Pulmonary artery endothelial cell (primary cell): Measurements from ENCODE around the gene CCDC142. TPM values are rescaled to one million over a fixed set of nuclear protein-coding genes. Genes with fewer than 3 reads are reported as not detected.

Experiments
- DNase-seq: peaks from one replicate; pipeline ENCODE4 v3.0.0-alpha.2; 2011; ENCODE audit warnings: low read depth, low spot score
- total RNA-seq: library from RNA; depleted of rRNA; stranded (reverse); fragments of >200 nt; gene quantifications from 2 replicates; pipeline ENCODE4 v1.2.3, GENCODE V29; 2014

CCDC142 gene
- total RNA-seq, 1 donor from 2014 or later: 14.4 TPM

- no peak for DNase-seq
These were observed 31.8 kb upstream of the CCDC142 start, which contains the start of gene TLX2 for GRCh38 chr2:74514368-74515270. TSS of gene TLX2 (plus strand) at chr2:74514450. CDS start at chr2:74514807, 357 bp downstream.

GRCh38 chr2:74513605-74514367, 31.0 kb upstream of the CCDC142 start:
- no peak for DNase-seq

DNA sequence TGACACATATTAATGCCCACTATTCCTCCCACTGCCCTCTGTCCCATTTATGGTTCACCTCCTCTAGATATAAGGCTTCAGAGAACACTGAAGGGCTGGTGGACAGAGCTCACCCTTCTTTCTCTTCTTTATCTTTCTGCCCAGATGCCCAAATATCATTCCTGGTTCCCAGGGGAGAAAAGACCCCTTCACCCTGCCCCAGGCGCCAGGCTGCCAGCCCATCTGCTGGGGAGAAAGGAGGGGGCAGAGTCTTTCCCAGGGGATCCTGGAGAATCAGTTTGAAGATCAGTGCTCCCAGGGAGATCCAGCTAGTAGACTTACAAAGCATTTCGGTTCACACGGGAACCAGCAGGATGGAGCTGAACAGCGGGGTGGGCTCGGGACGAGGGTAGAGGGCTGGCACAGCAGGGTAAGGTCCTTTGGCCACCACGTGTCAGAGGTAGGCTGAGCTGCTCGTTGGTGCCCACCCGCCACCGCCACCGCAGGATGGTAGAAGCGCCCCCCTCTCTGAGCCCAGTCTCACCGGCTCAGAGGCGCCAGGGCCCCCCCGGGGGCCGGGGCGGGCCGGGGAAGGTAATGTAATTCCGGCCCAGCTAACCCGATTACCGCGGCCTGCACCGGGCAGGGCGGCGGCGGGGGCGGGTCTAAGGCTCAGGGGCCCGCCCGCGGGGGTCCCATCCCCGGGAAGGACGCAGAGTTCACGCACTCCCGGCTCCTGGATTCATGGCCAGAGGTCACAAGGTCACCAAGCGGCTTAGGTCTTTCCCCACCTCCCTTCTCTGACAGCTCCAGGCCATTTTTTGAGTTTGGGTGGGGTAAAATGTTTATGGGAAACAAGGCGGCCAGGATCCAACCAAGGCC, 30.2 kb upstream of the CCDC142 start:
- DNase-seq: no peak

- no peak for DNase-seq
These were observed 28.5 kb upstream of the CCDC142 start for GRCh38 chr2:74511104-74511989.

GRCh38 chr2:74510272-74510671, 27.5 kb upstream of the CCDC142 start:
- no peak for DNase-seq

- DNase-seq: no peak
These were observed 25.2 kb upstream of the CCDC142 start for GRCh38 chr2:74507926-74508520.

GRCh38 chr2:74507145-74507925, 24.5 kb upstream of the CCDC142 start, which contains the start of gene PCGF1:
TSS of gene PCGF1 (minus strand) at chr2:74507695. CDS start at chr2:74507668, 27 bp downstream.
- peak; percentile 86 for DNase-seq

DNA sequence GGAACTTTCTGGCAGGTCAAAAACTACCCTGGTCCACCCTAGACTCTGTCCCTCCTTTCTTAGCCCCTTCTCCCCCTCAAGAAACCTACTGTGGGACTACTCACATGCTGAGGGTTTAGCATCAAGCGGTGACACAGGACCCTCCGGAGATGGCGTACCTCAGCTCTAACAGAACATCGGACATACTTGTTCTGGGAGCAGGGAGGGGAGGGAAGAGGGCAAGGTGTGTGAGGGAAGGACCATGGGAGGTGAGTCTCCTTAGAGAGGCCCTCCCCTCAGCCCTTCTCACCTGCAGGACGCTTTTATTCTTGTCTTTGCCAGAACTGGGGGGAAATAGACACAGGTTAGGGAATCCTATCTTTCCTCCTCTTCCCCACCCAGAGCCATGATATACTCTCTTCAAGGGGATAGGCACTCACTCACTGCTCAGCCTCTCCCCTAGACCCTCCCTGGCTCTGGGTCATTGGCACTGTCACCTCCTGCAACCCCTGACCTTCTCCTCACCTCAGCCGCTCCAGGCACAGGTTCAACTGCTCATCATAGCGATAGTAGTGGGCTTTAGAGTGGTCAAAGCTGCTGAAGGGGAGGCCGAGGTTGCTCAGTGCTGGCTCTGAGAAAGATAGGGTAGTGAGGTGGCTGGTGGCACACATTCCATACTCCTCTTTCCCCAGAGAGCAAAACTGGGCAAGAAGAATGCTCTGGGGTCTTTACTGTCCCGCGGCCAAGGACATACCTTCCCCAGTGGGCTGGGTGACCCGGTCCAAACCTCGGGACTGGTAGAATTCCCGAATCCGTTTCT, 22.8 kb upstream of the CCDC142 start:
- DNase-seq: no peak

GRCh38 chr2:74504591-74504990, 21.8 kb upstream of the CCDC142 start:
- DNase-seq: no peak

DNA sequence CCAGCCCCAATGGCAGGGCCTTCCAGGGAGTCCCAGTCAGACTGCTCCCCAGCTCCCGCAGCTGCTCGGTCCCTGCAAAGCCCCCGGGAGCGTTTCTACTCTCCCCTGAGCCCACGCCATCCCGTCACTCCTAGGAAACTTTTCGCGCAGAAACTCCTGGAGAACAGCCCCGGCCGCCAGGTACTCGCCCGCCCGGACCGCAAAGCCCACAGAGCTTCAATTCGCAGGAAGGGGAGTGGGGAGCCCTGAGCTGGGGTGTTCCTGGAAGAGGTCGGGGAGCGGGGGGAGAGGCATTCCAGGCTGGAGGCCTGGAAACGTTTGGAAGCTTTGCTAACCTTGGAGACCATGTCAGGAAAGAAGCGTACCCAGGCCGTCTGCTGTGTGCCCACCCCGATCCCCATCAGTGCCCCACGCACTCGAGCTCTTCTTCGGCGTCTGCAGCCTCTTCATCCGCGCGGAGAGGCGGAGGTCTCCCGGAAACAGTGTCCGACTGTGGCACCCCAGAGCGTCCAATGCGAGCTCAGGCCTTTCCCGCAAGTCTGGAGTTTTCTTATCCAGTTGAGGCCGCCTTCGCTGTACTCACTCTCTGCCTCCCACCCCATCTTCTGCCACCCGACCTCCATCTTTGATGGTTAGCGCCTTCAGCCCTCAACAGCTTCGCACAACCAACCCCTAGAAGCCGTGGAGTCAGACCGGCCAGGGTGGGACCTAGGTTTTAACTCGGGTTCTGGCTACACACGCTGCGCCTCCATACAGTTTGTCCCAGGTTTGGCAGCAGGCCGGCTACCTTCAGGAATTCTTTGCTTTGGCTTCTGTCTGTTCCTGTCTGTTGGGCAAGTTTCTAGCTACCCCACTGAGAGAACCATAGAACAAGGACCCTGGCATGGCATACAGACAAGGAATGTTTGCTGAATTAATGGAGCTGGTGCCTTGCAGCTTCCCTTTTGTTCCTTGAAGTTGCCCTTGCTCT, 21.0 kb upstream of the CCDC142 start:
- DNase-seq: no peak

- peak; percentile 47 for DNase-seq
These were observed 20.1 kb upstream of the CCDC142 start for GRCh38 chr2:74502720-74503505.

GRCh38 chr2:74502147-74502719, 19.4 kb upstream of the CCDC142 start:
- no peak for DNase-seq

- no peak for DNase-seq
These were observed 18.7 kb upstream of the CCDC142 start for GRCh38 chr2:74501335-74502071.

GRCh38 chr2:74500578-74500946, 17.8 kb upstream of the CCDC142 start:
- DNase-seq: no peak

DNA sequence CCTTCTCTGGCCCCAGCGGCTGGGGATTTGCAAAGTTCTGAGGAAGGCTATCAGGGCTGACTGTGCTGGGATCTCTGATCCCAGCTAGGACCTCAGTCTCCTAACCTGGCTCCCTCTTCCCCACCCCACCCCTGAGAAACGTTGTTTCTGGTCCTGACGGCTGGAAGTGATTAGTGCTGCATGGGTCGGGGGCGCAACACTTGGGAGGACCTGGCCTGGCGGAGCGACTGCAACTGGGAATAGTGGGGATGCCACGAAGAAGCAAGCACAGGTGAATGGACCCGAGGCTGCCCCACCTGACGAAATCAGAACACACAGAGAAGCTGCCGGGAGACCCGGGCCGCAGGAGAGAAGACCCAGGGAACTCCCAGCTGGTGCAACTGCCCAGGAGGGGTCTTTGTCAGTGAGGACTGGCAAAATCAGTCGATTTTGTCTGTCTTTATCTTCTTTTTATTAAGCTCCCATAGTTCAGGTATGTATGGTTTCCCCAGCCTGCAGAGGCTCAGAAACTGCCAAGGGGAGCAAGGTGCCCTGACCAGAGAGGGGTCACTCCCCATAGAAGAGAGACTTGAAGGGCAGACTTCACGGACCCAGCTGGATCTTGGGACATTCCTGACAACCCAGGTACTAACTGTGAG, 17.3 kb upstream of the CCDC142 start:
- DNase-seq: no peak
